PC-9 (cell line): ENCODE results near the gene GLCCI1.

ENCODE experiments used
- EZH2 ChIP-seq: fragments of 200-600 bp; sonication (generic); IDR thresholded peaks from 2 replicates; pipeline ENCODE4 v1.8.0; 2017; ENCODE audit warnings: antibody characterized with exemption, low read depth
- TF ChIP-seq, protein P1 (sequence below): fragments of 200-600 bp; sonication (generic); conservative IDR thresholded peaks from 2 replicates; pipeline ENCODE4 v1.6.1; 2017; ENCODE audit warnings: mixed run types, antibody characterized with exemption, mild to moderate bottlenecking, moderate library complexity

DNA sequence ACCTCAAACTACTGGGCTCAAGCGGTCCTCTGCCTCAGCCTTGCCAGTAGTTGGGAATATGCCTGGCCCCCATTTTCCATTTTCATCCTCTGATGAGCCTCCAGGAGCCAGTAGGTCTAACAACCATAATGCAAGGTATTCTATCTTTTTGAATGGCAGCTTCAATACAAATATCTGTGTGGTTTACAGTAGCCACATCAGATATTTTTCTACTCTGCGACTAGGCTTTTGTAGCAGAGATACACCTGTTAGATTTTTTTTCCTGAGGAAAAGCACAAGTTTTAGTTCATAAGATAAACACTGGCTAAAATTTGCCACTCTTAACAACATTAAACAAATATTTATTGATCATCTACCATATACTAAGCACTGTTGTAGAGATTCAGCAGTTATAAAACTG is 3.9 kb upstream of the GLCCI1 start:
- no peak for TF ChIP-seq EZH2
- TF ChIP-seq, protein P1, sequence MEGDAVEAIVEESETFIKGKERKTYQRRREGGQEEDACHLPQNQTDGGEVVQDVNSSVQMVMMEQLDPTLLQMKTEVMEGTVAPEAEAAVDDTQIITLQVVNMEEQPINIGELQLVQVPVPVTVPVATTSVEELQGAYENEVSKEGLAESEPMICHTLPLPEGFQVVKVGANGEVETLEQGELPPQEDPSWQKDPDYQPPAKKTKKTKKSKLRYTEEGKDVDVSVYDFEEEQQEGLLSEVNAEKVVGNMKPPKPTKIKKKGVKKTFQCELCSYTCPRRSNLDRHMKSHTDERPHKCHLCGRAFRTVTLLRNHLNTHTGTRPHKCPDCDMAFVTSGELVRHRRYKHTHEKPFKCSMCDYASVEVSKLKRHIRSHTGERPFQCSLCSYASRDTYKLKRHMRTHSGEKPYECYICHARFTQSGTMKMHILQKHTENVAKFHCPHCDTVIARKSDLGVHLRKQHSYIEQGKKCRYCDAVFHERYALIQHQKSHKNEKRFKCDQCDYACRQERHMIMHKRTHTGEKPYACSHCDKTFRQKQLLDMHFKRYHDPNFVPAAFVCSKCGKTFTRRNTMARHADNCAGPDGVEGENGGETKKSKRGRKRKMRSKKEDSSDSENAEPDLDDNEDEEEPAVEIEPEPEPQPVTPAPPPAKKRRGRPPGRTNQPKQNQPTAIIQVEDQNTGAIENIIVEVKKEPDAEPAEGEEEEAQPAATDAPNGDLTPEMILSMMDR = no peak
